Measurements from ENCODE around the gene KLHDC10.
"Not testable (repeated sequence)": the region's sequence is repeated elsewhere in the genome, so short reads cannot be mapped to it uniquely, and the experiment has no call there.

Gene KLHDC10

DNA sequence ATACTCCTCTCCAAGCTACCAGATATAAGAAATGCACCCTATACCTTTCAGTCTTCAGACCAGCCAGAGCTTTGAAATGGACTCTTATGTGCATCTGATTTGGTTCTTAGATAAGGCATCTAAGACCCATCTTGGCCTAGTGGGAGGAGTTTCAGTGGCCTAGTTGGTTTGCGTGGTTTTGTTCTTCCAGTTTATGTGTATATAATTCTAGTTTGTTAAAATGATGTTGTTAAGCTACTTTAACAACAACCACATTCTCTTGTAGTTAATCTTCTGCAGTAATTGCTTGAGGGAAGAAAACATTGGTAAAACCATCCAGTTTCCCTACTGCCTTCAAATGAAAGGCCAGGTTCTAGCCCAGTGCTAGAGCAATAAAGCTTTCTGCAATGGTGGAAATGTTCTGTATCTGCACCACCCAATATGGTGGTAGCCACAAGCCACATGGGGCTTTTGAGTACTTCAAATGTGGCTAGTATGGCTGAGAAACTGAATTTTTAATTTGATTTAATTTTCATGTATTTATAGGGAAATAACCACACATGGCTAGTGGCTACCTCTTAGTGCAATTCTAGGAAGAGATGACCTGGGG, 66.3 kb downstream of the KLHDC10 start:
- Mint-ChIP-seq H3K4me1 (ENCODE audit: low read depth) (peaks cover 26% of the 10 kb centered on the region), H3K27ac (no peak overlapping the region), H3K27me3 (no peaks in the 10 kb centered on the region), H3K9me3 (no peaks in the 10 kb centered on the region), H3K4me3 (no peak overlapping the region), H3K36me3 (ENCODE audit: low read depth) (peaks cover 53% of the 10 kb centered on the region)
- DNase-seq = no peak

GRCh38 chr7:130137207-130137606, 66.9 kb downstream of the KLHDC10 start:
- H3K27me3 Mint-ChIP-seq = no peaks in the 10 kb centered on the region
- peaks cover 28% of the 10 kb centered on the region for H3K4me1 Mint-ChIP-seq (ENCODE audit: low read depth)
- H3K36me3 Mint-ChIP-seq (ENCODE audit: low read depth) = peaks cover 50% of the 10 kb centered on the region
- DNase-seq = no peak
- no peak overlapping the region for H3K4me3 Mint-ChIP-seq
- no peak overlapping the region for H3K27ac Mint-ChIP-seq
- H3K9me3 Mint-ChIP-seq = no peaks in the 10 kb centered on the region

- H3K9me3 Mint-ChIP-seq = no peaks in the 10 kb centered on the region
Measured at GRCh38 chr7:130139193-130139960, 69.0 kb downstream of the KLHDC10 start.

DNA sequence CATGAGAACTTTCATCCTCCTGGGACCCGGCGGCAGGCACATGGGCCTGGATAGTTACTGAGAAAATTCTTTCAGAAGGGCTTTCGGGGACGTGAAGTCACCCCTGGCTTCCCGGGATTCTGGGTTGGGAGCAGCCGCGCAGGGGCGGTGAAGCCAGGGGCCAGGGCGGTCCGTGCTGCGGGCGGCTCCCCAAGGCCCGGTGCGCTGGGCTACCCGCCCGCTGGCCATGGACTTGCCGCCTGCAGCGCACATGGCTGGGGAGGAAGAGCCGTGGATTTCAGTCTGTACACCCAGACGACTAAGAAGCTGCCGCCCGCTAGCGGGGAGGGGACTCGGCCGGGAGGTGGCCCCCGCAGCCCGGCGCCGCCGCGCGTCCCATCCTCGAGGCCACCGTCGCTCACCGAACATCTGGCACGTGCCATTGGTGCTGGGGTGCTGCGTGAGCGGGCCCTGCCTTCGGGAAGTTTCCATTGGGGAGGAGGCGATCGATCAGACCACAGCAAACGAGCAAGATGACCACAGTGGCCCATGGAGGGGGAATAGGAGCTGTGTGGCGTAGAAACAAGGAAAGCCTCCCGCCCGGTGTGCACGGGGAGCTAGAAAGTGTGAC, 70.3 kb downstream of the KLHDC10 start:
- peak overlapping the region; percentile 50 for H3K4me3 Mint-ChIP-seq
- H3K27me3 Mint-ChIP-seq = no peaks in the 10 kb centered on the region
- no peak overlapping the region for H3K27ac Mint-ChIP-seq
- DNase-seq = no peak
- H3K4me1 Mint-ChIP-seq (ENCODE audit: low read depth) = peaks cover 25% of the 10 kb centered on the region
- H3K9me3 Mint-ChIP-seq = no peaks in the 10 kb centered on the region
- peaks cover 25% of the 10 kb centered on the region for H3K36me3 Mint-ChIP-seq (ENCODE audit: low read depth)

More at GRCh38 chr7:130139193-130139960, 69.0 kb downstream of the KLHDC10 start:
- Mint-ChIP-seq H3K4me1 (ENCODE audit: low read depth) (peaks cover 29% of the 10 kb centered on the region), H3K27me3 (no peaks in the 10 kb centered on the region), H3K27ac (no peak overlapping the region), H3K4me3 (no peak overlapping the region), H3K36me3 (ENCODE audit: low read depth) (peaks cover 35% of the 10 kb centered on the region)
- no peak for DNase-seq

GRCh38 chr7:130141161-130141883, 71.0 kb downstream of the KLHDC10 start:
- DNase-seq = peak; percentile 73
- H3K4me3 Mint-ChIP-seq = peak overlapping the region; percentile 50
- peak overlapping the region; percentile 37 for H3K27ac Mint-ChIP-seq
- H3K27me3 Mint-ChIP-seq = no peaks in the 10 kb centered on the region
- peaks cover 19% of the 10 kb centered on the region for H3K36me3 Mint-ChIP-seq (ENCODE audit: low read depth)
- H3K9me3 Mint-ChIP-seq = no peaks in the 10 kb centered on the region
- H3K4me1 Mint-ChIP-seq (ENCODE audit: low read depth) = peaks cover 19% of the 10 kb centered on the region

GRCh38 chr7:130141884-130142653, 71.7 kb downstream of the KLHDC10 start:
- Mint-ChIP-seq H3K9me3 (no peaks in the 10 kb centered on the region), H3K27me3 (no peaks in the 10 kb centered on the region), H3K27ac (peak overlapping the region; percentile 37), H3K4me1 (ENCODE audit: low read depth) (peaks cover 14% of the 10 kb centered on the region), H3K36me3 (ENCODE audit: low read depth) (peaks cover 14% of the 10 kb centered on the region), H3K4me3 (peak overlapping the region; percentile 50)
- no peak for DNase-seq

DNA sequence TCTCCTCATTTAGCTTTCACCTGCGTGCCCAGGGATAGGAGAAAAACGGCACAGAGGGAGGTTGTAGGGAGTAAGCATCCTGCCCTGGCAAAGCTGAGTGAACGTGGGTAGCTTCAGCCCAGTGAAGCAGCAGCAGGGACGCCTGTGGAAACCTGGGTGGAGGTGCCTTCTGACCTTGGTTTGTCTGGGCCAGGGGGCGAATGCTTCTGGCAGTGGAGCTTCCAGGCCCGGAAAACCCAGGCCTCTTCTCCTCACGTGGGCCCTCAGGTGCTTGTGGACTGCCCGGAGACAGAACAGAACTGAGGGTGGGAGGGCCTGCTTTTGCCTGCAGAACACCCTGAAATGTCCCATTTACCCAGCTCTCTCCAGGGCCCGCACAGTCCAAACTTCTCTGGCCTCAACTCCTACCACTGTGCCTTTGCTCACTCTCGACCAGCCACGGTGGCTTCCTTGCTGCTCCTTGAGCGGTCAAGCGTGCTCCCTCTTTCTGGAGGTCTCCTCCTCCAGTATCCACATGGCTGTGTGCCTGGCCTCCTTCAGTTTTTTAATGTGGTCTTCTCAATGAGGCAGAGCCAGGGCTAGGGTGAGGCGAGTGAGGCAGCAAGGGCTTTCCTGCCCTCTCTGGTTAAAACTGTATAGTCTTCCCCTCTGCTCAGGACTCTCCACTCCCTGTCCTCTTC, 72.5 kb downstream of the KLHDC10 start:
- no peaks in the 10 kb centered on the region for H3K9me3 Mint-ChIP-seq
- no peak overlapping the region for H3K4me3 Mint-ChIP-seq
- DNase-seq = no peak
- no peak overlapping the region for H3K27ac Mint-ChIP-seq
- peaks cover 11% of the 10 kb centered on the region for H3K36me3 Mint-ChIP-seq (ENCODE audit: low read depth)
- H3K4me1 Mint-ChIP-seq (ENCODE audit: low read depth) = peaks cover 14% of the 10 kb centered on the region
- H3K27me3 Mint-ChIP-seq = no peaks in the 10 kb centered on the region

DNA sequence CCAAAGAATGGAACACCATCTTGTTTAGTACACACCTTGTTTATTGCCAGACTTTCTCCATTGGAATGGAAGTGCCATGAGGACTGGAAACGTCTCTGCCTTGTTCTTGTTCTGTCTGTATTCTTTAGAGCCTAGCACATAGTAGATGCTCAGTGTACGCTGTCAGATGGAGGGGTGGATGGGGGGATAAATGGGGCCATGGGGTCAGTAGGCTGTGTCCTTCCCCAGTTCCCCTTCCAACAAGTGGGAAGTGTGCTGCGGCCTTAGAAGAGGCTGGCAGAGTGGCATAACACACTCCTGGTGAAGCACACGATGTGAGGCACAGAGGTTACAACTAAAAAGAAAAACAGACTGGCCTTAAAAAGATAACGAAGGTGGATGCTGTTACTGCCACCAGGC, 73.0 kb downstream of the KLHDC10 start:
- Mint-ChIP-seq H3K27ac (no peak overlapping the region), H3K4me3 (no peak overlapping the region), H3K4me1 (ENCODE audit: low read depth) (peaks cover 14% of the 10 kb centered on the region), H3K27me3 (peaks cover 4% of the 10 kb centered on the region), H3K36me3 (ENCODE audit: low read depth) (peaks cover 10% of the 10 kb centered on the region), H3K9me3 (no peaks in the 10 kb centered on the region)
- DNase-seq = no peak

DNA sequence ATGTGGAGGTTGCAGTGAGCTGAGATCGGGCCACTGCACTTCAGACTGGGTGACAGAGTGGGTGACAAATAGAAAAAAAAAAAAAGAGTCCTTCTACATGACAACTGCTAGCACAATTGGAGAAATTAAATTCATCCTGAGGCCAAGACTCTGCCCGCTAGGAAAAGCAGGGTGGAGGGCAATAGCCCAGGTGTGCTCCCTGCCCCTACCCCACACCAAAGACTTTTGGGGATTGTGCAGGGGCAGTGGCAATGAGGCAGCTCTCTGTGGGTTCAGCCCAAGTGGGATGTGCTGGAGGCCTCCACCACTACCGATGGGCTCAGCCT, 73.6 kb downstream of the KLHDC10 start:
- no peak overlapping the region for H3K4me3 Mint-ChIP-seq
- H3K27ac Mint-ChIP-seq = no peak overlapping the region
- peaks cover 14% of the 10 kb centered on the region for H3K4me1 Mint-ChIP-seq (ENCODE audit: low read depth)
- H3K9me3 Mint-ChIP-seq = no peaks in the 10 kb centered on the region
- H3K36me3 Mint-ChIP-seq (ENCODE audit: low read depth) = peaks cover 8% of the 10 kb centered on the region
- H3K27me3 Mint-ChIP-seq = peaks cover 10% of the 10 kb centered on the region
- DNase-seq = no peak

GRCh38 chr7:130144312-130145171, 74.2 kb downstream of the KLHDC10 start:
- Mint-ChIP-seq H3K27me3 (peaks cover 15% of the 10 kb centered on the region), H3K27ac (no peak overlapping the region), H3K9me3 (no peaks in the 10 kb centered on the region), H3K36me3 (ENCODE audit: low read depth) (peaks cover 3% of the 10 kb centered on the region), H3K4me1 (ENCODE audit: low read depth) (peaks cover 14% of the 10 kb centered on the region), H3K4me3 (no peak overlapping the region)
- no peak for DNase-seq

DNA sequence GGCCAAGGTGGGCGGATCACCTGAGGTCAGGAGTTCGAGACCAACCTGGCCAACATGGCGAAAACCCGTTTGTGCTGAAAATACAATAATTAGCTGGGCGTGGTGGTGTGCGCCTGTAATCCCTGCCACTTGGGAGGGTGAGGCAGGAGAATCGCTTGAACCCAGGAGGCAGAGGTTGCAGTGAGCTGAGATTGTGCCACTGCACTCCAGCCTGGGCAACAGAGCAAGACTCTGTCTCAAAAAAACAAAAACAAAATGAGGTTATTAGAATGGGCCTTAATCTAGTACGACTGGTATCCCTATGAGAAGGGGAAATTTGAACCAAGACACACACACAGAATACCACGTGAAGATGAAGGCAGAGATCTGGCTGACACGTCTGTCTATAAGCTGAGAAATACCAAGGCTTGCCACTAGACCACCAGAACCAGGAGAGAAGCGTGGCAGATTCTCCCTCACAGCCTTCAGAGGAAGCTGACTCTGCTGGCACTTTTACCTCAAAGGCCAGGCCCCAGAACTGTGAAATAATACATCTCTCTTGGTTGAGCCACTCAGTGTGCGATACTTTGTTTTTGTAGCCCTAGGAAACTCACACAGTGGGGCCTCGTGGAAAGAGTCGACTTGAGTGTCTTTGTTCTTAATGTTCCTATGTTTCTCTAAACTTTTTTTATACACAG, 75.2 kb downstream of the KLHDC10 start:
- H3K27me3 Mint-ChIP-seq = peaks cover 18% of the 10 kb centered on the region
- DNase-seq = no peak
- H3K4me1 Mint-ChIP-seq (ENCODE audit: low read depth) = peaks cover 9% of the 10 kb centered on the region
- H3K4me3 Mint-ChIP-seq = no peak overlapping the region
- H3K36me3 Mint-ChIP-seq (ENCODE audit: low read depth) = no peaks in the 10 kb centered on the region
- no peak overlapping the region for H3K27ac Mint-ChIP-seq
- no peaks in the 10 kb centered on the region for H3K9me3 Mint-ChIP-seq

- H3K36me3 Mint-ChIP-seq (ENCODE audit: low read depth); DNase-seq; H3K4me3 Mint-ChIP-seq; H3K27ac Mint-ChIP-seq; H3K9me3 Mint-ChIP-seq; H3K4me1 Mint-ChIP-seq (ENCODE audit: low read depth): not testable (repeated sequence)
- peaks cover 19% of the 10 kb centered on the region for H3K27me3 Mint-ChIP-seq
Measured at GRCh38 chr7:130146142-130146541, 75.8 kb downstream of the KLHDC10 start.

Measured in activated T-cell treated with anti-CD3 and anti-CD28 coated beads, Interleukin-2, amount 50 U/mL, for 24 hours (primary cell).